ENCODE data around the gene TMEM39B. TPM values are rescaled to one million over a fixed set of nuclear protein-coding genes. Genes with fewer than 3 reads are reported as not detected.

TMEM39B gene
- total and polyA plus RNA-seq, 2 donors (not counting 3 experiments of a cell fraction or from before 2014, with no cell fraction given), result 47.3 to 64.3 TPM

GRCh38 chr1:32111040-32111623 is 38.4 kb downstream of the TMEM39B start:
- dilution Hi-C loops (cut with MboI; ENCODE audit: extremely low pct_ligation_motif_present, low sequenced_read_pairs) (no loop called here), intact Hi-C loops (cut with micrococcal nuclease) (no loop called here)
- Histone ChIP-seq H3K9me3 (replicated peaks; ENCODE audit: control insufficient read depth, insufficient read depth, low read length) (no peaks in the 10 kb centered on the region), H3K79me2 (ENCODE audit: control insufficient read depth, insufficient read depth, low read length) (peaks cover 76% of the 10 kb centered on the region), H3K27ac (ENCODE audit: insufficient read depth, low read depth, low read length) (no peak overlapping the region), H3K27me3 (ENCODE audit: control insufficient read depth in 2 of 2, insufficient read depth in 2 of 2, low read length in 2 of 2) (no peaks in the 10 kb centered on the region), H3K36me3 (ENCODE audit: control insufficient read depth in 2 of 2, extremely low read depth in 1 of 2, insufficient read depth in 2 of 2, low read length in 2 of 2) (peaks cover 0 to 2% of the 10 kb centered on the region in 2 experiments), H3K9me1 (replicated peaks; ENCODE audit: control insufficient read depth, extremely low read depth, insufficient read depth, low read length) (no peaks in the 10 kb centered on the region), H4K20me1 (replicated peaks; ENCODE audit: control insufficient read depth, extremely low read depth, insufficient read depth, low read length) (no peaks in the 10 kb centered on the region), H3K9ac (replicated peaks; ENCODE audit: extremely low read depth, insufficient read depth, low read length) (no peak overlapping the region), H3K4me2 (ENCODE audit: insufficient read depth, low read length) (no peak overlapping the region), H3K4me1 (ENCODE audit: control insufficient read depth, extremely low read depth, insufficient read depth, low read length) (peaks cover 8% of the 10 kb centered on the region), H3K4me3 (replicated peaks in 1 of 3; ENCODE audit: insufficient read depth in 1 of 3, low read depth in 1 of 3, low read length in 3 of 3) (no peak overlapping the region), H2AFZ (ENCODE audit: low read depth, low read length) (no peak overlapping the region)
- TF ChIP-seq FOS (IDR thresholded peaks at IDR 0.05; ENCODE audit: borderline replicate concordance, insufficient read depth, low read length), result no peak
- no peak for TF ChIP-seq EZH2 (IDR thresholded peaks at IDR 0.05; ENCODE audit: borderline replicate concordance, low read depth, low read length, severe bottlenecking)
- no peak for TF ChIP-seq POLR2AphosphoS5 (IDR thresholded peaks at IDR 0.05; ENCODE audit: insufficient read depth, low read depth, low read length)
- TF ChIP-seq MAX (IDR thresholded peaks at IDR 0.05; ENCODE audit: insufficient read depth, insufficient read length), result no peak
- TF ChIP-seq POLR2A (IDR thresholded peaks at IDR 0.05; ENCODE audit: low read depth, low read length), result no peak
- TF ChIP-seq CTCF (IDR thresholded peaks at IDR 0.05; ENCODE audit: extremely low read depth in 1 of 2, insufficient read depth in 1 of 2, low read depth in 1 of 2, low read length in 2 of 2), result no peak
- no peak for TF ChIP-seq MYC (IDR thresholded peaks at IDR 0.05; ENCODE audit: low read depth, low read length)
- TF ChIP-seq GATA2 (IDR thresholded peaks at IDR 0.05; ENCODE audit: insufficient read depth, insufficient read length, low read depth, low read length), result no peak
- no peak for TF ChIP-seq JUN (IDR thresholded peaks at IDR 0.05; ENCODE audit: borderline replicate concordance, insufficient read depth, insufficient read length, low read depth)
- CTCF ChIA-PET, result interaction anchor here (0.9 to 1.4 kb wide), 4 partner anchors 10 to 137 kb away, joined by 3 to 7 read pairs (median 4); no protein-coding TSS in a partner anchor
- no TSS peak for BruUV-seq (replicated peaks)
- DNase-seq (ENCODE audit: low read depth, low spot score) (no peak), FAIRE-seq (no peak)
- POLR2A ChIA-PET, result no interaction called here
